A549 (cell line): ENCODE results near the gene SLC35D2. TPM values are rescaled to one million over a fixed set of nuclear protein-coding genes. Genes with fewer than 3 reads are reported as not detected.

Experiments used
- ATAC-seq, 2 experiments: fragments of 200-7000 bp in 1 of 2; fragments of >200 bp in 1 of 2; cut with Nextera tagmentation in 1 of 2; cut with Tn5 transposase in 1 of 2; 3 replicates each; pipeline versions ENCODE4 v1.8.0 to v1.9.1; 2018 to 2020; ENCODE audit warnings: mild to moderate bottlenecking in 1 of 2, moderate library complexity in 1 of 2
- CTCF ChIA-PET: fragments of 300-600 bp; sonication (Branson Sonifier 250); formaldehyde crosslinking; extraction: SDS; loops from one replicate; lab custom pipeline; 2021; ENCODE audit warnings: antibody characterized with exemption, inconsistent platforms; lab: Yijun Ruan, JAX
- POLR2A ChIA-PET: fragments of 350-600 bp; formaldehyde crosslinking; extraction: SDS; loops from one replicate; lab custom pipeline; 2021; ENCODE audit warnings: antibody characterized with exemption, inconsistent platforms; lab: Yijun Ruan, JAX
- DNase-seq, 2 experiments: peaks; one replicate each; pipeline versions ENCODE4 v3.0.0 to v3.0.0-alpha.2; 2011 to 2016; ENCODE audit warnings: low read depth in 1 of 2, low spot score in 1 of 2
- FAIRE-seq: peaks from 2 replicates; lab custom pipeline; 2011; peaks lifted over from hg19 to GRCh38; lab: Jason Lieb, UNC
- H3K27ac ChIP-seq, 2 experiments: fragments of >200 bp; sonication (Bioruptor Twin); formaldehyde crosslinking; 3 replicates each; pipeline ENCODE4 v1.5.1; 2016 to 2017
- H3K4me1 ChIP-seq: fragments of >200 bp; sonication (Bioruptor Twin); formaldehyde crosslinking; 3 replicates; pipeline ENCODE4 v1.6.1; 2016
- H3K4me2 ChIP-seq: fragments of >200 bp; sonication (Bioruptor Twin); formaldehyde crosslinking; 3 replicates; pipeline ENCODE4 v1.6.1; 2016
- H3K4me3 ChIP-seq: fragments of >200 bp; sonication (Bioruptor Twin); formaldehyde crosslinking; 3 replicates; pipeline ENCODE4 v1.5.1; 2016
- H3K9me3 ChIP-seq: fragments of >200 bp; sonication (Bioruptor Twin); formaldehyde crosslinking; 3 replicates; pipeline ENCODE4 v1.6.1; 2016
- BCL3 ChIP-seq: fragments of >200 bp; sonication (Bioruptor Twin); formaldehyde crosslinking; IDR thresholded peaks from 3 replicates; pipeline ENCODE4 v1.6.1; 2016
- BHLHE40 ChIP-seq: IDR thresholded peaks from 2 replicates; pipeline ENCODE4 v1.6.1; 2012; ENCODE audit warnings: low read depth, low read length, inconsistent platforms
- CBX8 ChIP-seq: fragments of 200-600 bp; sonication (generic); IDR thresholded peaks from 2 replicates; pipeline ENCODE4 v1.6.1; 2016
- CHD2 ChIP-seq: fragments of 150-350 bp; IDR thresholded peaks from 2 replicates; pipeline ENCODE4 v1.6.1; 2014; ENCODE audit warnings: low read length; ENCODE audit not compliant: partially characterized antibody
- CHD4 ChIP-seq: fragments of 200-600 bp; sonication (generic); IDR thresholded peaks from 2 replicates; pipeline ENCODE4 v1.6.1; 2016; ENCODE audit warnings: antibody characterized with exemption, mild to moderate bottlenecking, borderline replicate concordance
- CTCF ChIP-seq: fragments of >200 bp; sonication (Bioruptor Twin); formaldehyde crosslinking; IDR thresholded peaks from 3 replicates; pipeline ENCODE4 v1.5.1; 2016
- EHF ChIP-seq: fragments of 250-450 bp; sonication (Bioruptor Pico); IDR thresholded peaks from 2 replicates; pipeline ENCODE4 v1.5.0; 2020; ENCODE audit warnings: mild to moderate bottlenecking
- EHMT2 ChIP-seq: fragments of 200-600 bp; sonication (generic); IDR thresholded peaks from 2 replicates; pipeline ENCODE4 v1.6.1; 2016; ENCODE audit warnings: antibody characterized with exemption, low read depth, mild to moderate bottlenecking, moderate library complexity
- EP300 ChIP-seq, 2 experiments: fragments of >200 bp; sonication (Bioruptor Twin); formaldehyde crosslinking; IDR thresholded peaks; 2 replicates in 1 of 2; 3 replicates in 1 of 2; pipeline ENCODE4 v1.6.1; 2016 to 2017
- FOSB ChIP-seq: fragments of 250-450 bp; sonication (Bioruptor Pico); IDR thresholded peaks from 2 replicates; pipeline ENCODE4 v1.5.0; 2020; ENCODE audit warnings: mild to moderate bottlenecking, moderate library complexity
- FOSL2 ChIP-seq, 2 experiments: fragments of 450-650 bp in 1 of 2; fragments of >200 bp in 1 of 2; sonication (Bioruptor Twin) in 1 of 2; formaldehyde crosslinking; IDR thresholded peaks; 2 replicates each; pipeline versions ENCODE4 v1.5.0 to v1.6.1; 2016 to 2020; ENCODE audit warnings: mild to moderate bottlenecking in 1 of 2, moderate library complexity in 1 of 2
- FOXS1 ChIP-seq: fragments of 250-450 bp; sonication (Bioruptor Pico); IDR thresholded peaks from 2 replicates; pipeline ENCODE4 v1.5.0; 2020; ENCODE audit warnings: mild to moderate bottlenecking, moderate library complexity
- GATA3 ChIP-seq: IDR thresholded peaks from 2 replicates; pipeline ENCODE4 v1.6.1; 2012; ENCODE audit warnings: borderline replicate concordance
- HEYL ChIP-seq: fragments of 250-450 bp; sonication (Bioruptor Pico); IDR thresholded peaks from 2 replicates; pipeline ENCODE4 v1.8.0; 2021; ENCODE audit warnings: mild to moderate bottlenecking, moderate library complexity
- HMGXB4 ChIP-seq: fragments of 250-450 bp; sonication (Bioruptor Pico); IDR thresholded peaks from 2 replicates; pipeline ENCODE4 v1.5.0; 2021; ENCODE audit warnings: mild to moderate bottlenecking, moderate library complexity, borderline replicate concordance
- HOXB13 ChIP-seq: fragments of 250-450 bp; sonication (Bioruptor Pico); IDR thresholded peaks from 2 replicates; pipeline ENCODE4 v1.5.0; 2020; ENCODE audit warnings: low read depth, mild to moderate bottlenecking, moderate library complexity
- KDM5A ChIP-seq: fragments of 200-600 bp; sonication (generic); IDR thresholded peaks from 2 replicates; pipeline ENCODE4 v1.6.1; 2016; ENCODE audit warnings: antibody characterized with exemption, mild to moderate bottlenecking
- MAFK ChIP-seq: fragments of 450-650 bp; IDR thresholded peaks from 2 replicates; pipeline ENCODE4 v1.6.1; 2014; ENCODE audit not compliant: partially characterized antibody
- PHF8 ChIP-seq: fragments of 200-600 bp; sonication (generic); IDR thresholded peaks from 2 replicates; pipeline ENCODE4 v1.6.1; 2016; ENCODE audit warnings: low read depth, mild to moderate bottlenecking, antibody characterized with exemption, moderate library complexity, borderline replicate concordance
- POLR2A ChIP-seq: IDR thresholded peaks from 2 replicates; pipeline ENCODE4 v1.6.1; 2012; ENCODE audit warnings: mild to moderate bottlenecking, low read length
- RARB ChIP-seq: fragments of 250-450 bp; sonication (Bioruptor Pico); IDR thresholded peaks from 2 replicates; pipeline ENCODE4 v1.8.0; 2021; ENCODE audit warnings: mild to moderate bottlenecking, moderate library complexity
- RCOR1 ChIP-seq: fragments of 150-350 bp; IDR thresholded peaks from 2 replicates; pipeline ENCODE4 v1.6.1; 2014; ENCODE audit warnings: antibody characterized with exemption, low read length, low read depth
- SMC3 ChIP-seq: fragments of >200 bp; sonication (Bioruptor Twin); formaldehyde crosslinking; IDR thresholded peaks from 3 replicates; pipeline ENCODE4 v1.6.1; 2018; ENCODE audit warnings: inconsistent platforms
- SREBF2 ChIP-seq: fragments of 450-650 bp; IDR thresholded peaks from 2 replicates; pipeline ENCODE4 v1.6.1; 2014; ENCODE audit warnings: mild to moderate bottlenecking, moderate library complexity
- TFCP2L1 ChIP-seq: fragments of 250-450 bp; sonication (Bioruptor Pico); IDR thresholded peaks from 2 replicates; pipeline ENCODE4 v1.5.0; 2021; ENCODE audit warnings: mild to moderate bottlenecking
- ZC3H11A ChIP-seq: fragments of 450-650 bp; IDR thresholded peaks from 2 replicates; pipeline ENCODE4 v1.6.1; 2014; ENCODE audit warnings: antibody characterized with exemption, mild to moderate bottlenecking
- ZNF302 ChIP-seq: fragments of 250-450 bp; sonication (Bioruptor Pico); IDR thresholded peaks from 2 replicates; pipeline ENCODE4 v1.9.0; 2021; ENCODE audit warnings: inconsistent platforms, mild to moderate bottlenecking, moderate library complexity
- WGBS: methylation state at CpG from one replicate; pipeline ENCODE4 v1.1.6; 2017; ENCODE audit errors: missing lambda C conversion rate; 5-methylcytosine and 5-hydroxymethylcytosine counted together
- polyA plus RNA-seq, 4 experiments: library from polyadenylated mRNA; depleted of rRNA in 3 of 4; stranded (reverse); fragments of >200 nt; fragmentation: RNase III in 1 of 4; extraction: RNeasy Plus Mini Kit Qiagen cat#74134 plus additional on column Dnase treatment in 1 of 4; gene quantifications; 2 replicates in 3 of 4; 3 replicates in 1 of 4; pipeline ENCODE4 v1.2.3, GENCODE V29; 2011 to 2017

SLC35D2 gene
- polyA plus RNA-seq, 2 of the 4 experiments (the other 2 are of a cell fraction), result 13.8 to 29.8 TPM

GRCh38 chr9:96386157-96386556 lies 2.6 kb upstream of the SLC35D2 start:
- FAIRE-seq (no peak), DNase-seq (no peak), ATAC-seq (no peak)
- no peak overlapping the region for H3K27ac ChIP-seq
- TF ChIP-seq EHF, result no peak
- TF ChIP-seq GATA3, result no peak
- TF ChIP-seq HOXB13, result no peak
- no peak for TF ChIP-seq CBX8
- no peak for TF ChIP-seq PHF8
- no peak for TF ChIP-seq BHLHE40
- no peak for TF ChIP-seq FOXS1
- TF ChIP-seq ZNF302 (CRISPR knock-in tag), result no peak
- H3K4me2 ChIP-seq, result peak overlapping the region; percentile 24; the same call in 2 of the 3 replicates
- H3K9me3 ChIP-seq, result no peaks in the 10 kb centered on the region
- ChIA-PET CTCF (interaction anchor here (0.7 kb wide), 1 partner anchor 17 kb away, joined by 3 read pairs; no protein-coding TSS in a partner anchor), POLR2A (interaction anchor here (0.5 kb wide), 1 partner anchor 27 kb away, joined by 3 read pairs; no protein-coding TSS in a partner anchor)
- no peak overlapping the region for H3K4me3 ChIP-seq
- H3K4me1 ChIP-seq, result peaks cover 46% of the 10 kb centered on the region

GRCh38 chr9:96382839-96383164 lies 709 bp downstream of the SLC35D2 start:
- CTCF ChIA-PET, result interaction anchor here (0.5 to 1.5 kb wide), 6 partner anchors 15 to 540 kb away, joined by 3 to 6 read pairs (median 4); no protein-coding TSS in a partner anchor
- peak overlapping the region; percentile 93 for H3K4me2 ChIP-seq
- POLR2A ChIA-PET, result interaction anchor here (0.7 kb wide), 1 partner anchor 12 kb away, joined by 3 read pairs; no protein-coding TSS in a partner anchor
- WGBS, result 26% methylated on average over 7 of the region's 7 CpGs
- no peak for ATAC-seq
- no peak for DNase-seq
- H3K4me3 ChIP-seq, result peak overlapping the region; percentile 89
- TF ChIP-seq EHMT2, result no peak
- TF ChIP-seq CHD2, result no peak
- TF ChIP-seq ZNF302 (CRISPR knock-in tag), result no peak
- no peak for TF ChIP-seq KDM5A
- no peak for FAIRE-seq
- peaks cover 53% of the 10 kb centered on the region for H3K4me1 ChIP-seq
- peak overlapping the region; percentile 92 to 96 for H3K27ac ChIP-seq
- no peaks in the 10 kb centered on the region for H3K9me3 ChIP-seq

- no peak for TF ChIP-seq BHLHE40
- TF ChIP-seq FOSB (CRISPR knock-in tag), result no peak
- no peak for TF ChIP-seq FOSL2 (IDR thresholded peaks at IDR 0.05)
- 0 out of 2 replicates have a peak, but pooled peaks have one; percentile 18 for TF ChIP-seq FOSL2 (CRISPR knock-in tag; IDR thresholded peaks at IDR 0.05)
- no peak for TF ChIP-seq SMC3
- TF ChIP-seq ZNF302 (CRISPR knock-in tag), result no peak
- TF ChIP-seq, all 56 proteins: peak for 1
- no peak for FAIRE-seq
- no peak for ATAC-seq
- H3K9me3 ChIP-seq, result no peaks in the 10 kb centered on the region
- ChIA-PET CTCF (interaction anchor here (0.8 to 1.5 kb wide), 5 partner anchors 16 to 175 kb away, joined by 3 to 6 read pairs (median 3); no protein-coding TSS in a partner anchor), POLR2A (interaction anchor here (0.7 kb wide), 1 partner anchor 13 kb away, joined by 3 read pairs; no protein-coding TSS in a partner anchor)
- peak overlapping the region; percentile 93 for H3K4me2 ChIP-seq
- peaks cover 59% of the 10 kb centered on the region for H3K4me1 ChIP-seq
- peak overlapping the region; percentile 92 to 96; a peak in 5 of 6 replicates for H3K27ac ChIP-seq
- no peak for DNase-seq
- peak overlapping the region; percentile 89 for H3K4me3 ChIP-seq
- WGBS, result 47% methylated on average over 2 of the region's 2 CpGs
Measured at GRCh38 chr9:96382175-96382574, 1.3 kb downstream of the SLC35D2 start.

- Histone ChIP-seq H3K4me3 (no peak overlapping the region), H3K27ac (peak overlapping the region in 1 of 2 experiments; percentile 96; a peak in 3 of 6 replicates), H3K4me2 (peak overlapping the region; percentile 93), H3K9me3 (no peaks in the 10 kb centered on the region), H3K4me1 (peaks cover 60% of the 10 kb centered on the region)
- ATAC-seq (no peak), FAIRE-seq (no peak), DNase-seq (no peak)
- ChIA-PET CTCF (interaction anchor here (0.9 to 1.5 kb wide), 2 partner anchors 31 to 65 kb away, joined by 3 to 6 read pairs; no protein-coding TSS in a partner anchor), POLR2A (no interaction called here)
- WGBS, result 82% methylated on average over 4 of the region's 4 CpGs
- TF ChIP-seq POLR2A (no peak), HMGXB4 (CRISPR knock-in tag) (no peak), PHF8 (no peak), EP300 (IDR thresholded peaks at IDR 0.05) (no peak), RARB (no peak), TFCP2L1 (CRISPR knock-in tag) (no peak), CTCF (no peak), ZNF302 (CRISPR knock-in tag) (no peak), HEYL (no peak), SREBF2 (no peak), CHD4 (no peak), SMC3 (no peak), MAFK (no peak), ZC3H11A (no peak), RCOR1 (no peak), FOSB (CRISPR knock-in tag) (no peak), FOXS1 (no peak), BCL3 (no peak)
Measured at GRCh38 chr9:96381696-96382095, 1.8 kb downstream of the SLC35D2 start.
